BJ (cell line): ENCODE measurements around the gene DDX23. TPM values are rescaled to one million over a fixed set of nuclear protein-coding genes. Genes with fewer than 3 reads are reported as not detected.

Experiments used
- CTCF ChIA-PET: fragments of 350-600 bp; formaldehyde crosslinking; extraction: SDS; loops from one replicate; lab custom pipeline; 2021; ENCODE audit warnings: antibody characterized with exemption, inconsistent platforms; lab: Yijun Ruan, JAX
- POLR2A ChIA-PET: fragments of 300-600 bp; sonication (Branson Sonifier 250); formaldehyde crosslinking; extraction: SDS; loops from one replicate; lab custom pipeline; 2021; ENCODE audit warnings: antibody characterized with exemption; lab: Charles Lee
- DNase-seq: peaks from one replicate; pipeline ENCODE4 v3.0.0-alpha.2; 2011; ENCODE audit warnings: low read depth
- H3K27me3 ChIP-seq: 2 replicates; pipeline ENCODE4 v1.6.0; 2011; ENCODE audit warnings: low read length; ENCODE audit not compliant: control insufficient read depth, insufficient read depth
- H3K36me3 ChIP-seq: 2 replicates; pipeline ENCODE4 v1.5.1; 2011; ENCODE audit warnings: low read length; ENCODE audit not compliant: control insufficient read depth, insufficient read depth
- H3K4me3 ChIP-seq: 2 replicates; pipeline ENCODE4 v1.5.1; 2011; ENCODE audit warnings: low read depth, mild to moderate bottlenecking, control low read depth, low read length
- polyA plus RNA-seq: library from polyadenylated mRNA; depleted of rRNA; stranded (reverse); fragments of >200 nt; gene quantifications from 2 replicates; pipeline ENCODE4 v1.2.3, GENCODE V29; 2011
- TF ChIP-seq, protein P1 (sequence below): IDR thresholded peaks from 2 replicates; pipeline ENCODE4 v1.5.1; 2011; ENCODE audit warnings: low read depth, mild to moderate bottlenecking, control low read depth, inconsistent platforms, low read length, moderate library complexity; ENCODE audit not compliant: insufficient read depth

The DDX23 gene
- polyA plus RNA-seq, 1 experiment = 59.4 TPM

DNA sequence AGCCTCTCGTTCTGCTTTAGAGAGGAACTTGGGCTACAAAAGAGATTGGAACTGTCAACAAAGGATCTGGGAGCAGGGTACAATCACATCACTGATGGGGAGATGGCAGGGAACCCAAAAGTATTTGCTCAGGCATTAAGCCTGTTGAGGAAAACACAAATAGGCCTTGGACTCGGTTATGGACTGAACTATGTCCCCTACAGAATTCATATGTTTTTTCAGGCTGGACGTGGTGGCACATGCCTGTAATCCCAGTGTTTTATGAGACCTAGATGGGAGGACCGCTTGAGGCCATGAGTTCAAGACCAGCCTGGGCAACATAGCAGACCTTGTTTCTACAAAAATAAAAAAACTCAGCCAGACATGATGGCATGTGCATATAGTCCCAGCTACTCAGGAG lies 13.9 kb downstream of the DDX23 start:
- H3K27me3 ChIP-seq = no peaks in the 10 kb centered on the region
- TF ChIP-seq, protein P1, sequence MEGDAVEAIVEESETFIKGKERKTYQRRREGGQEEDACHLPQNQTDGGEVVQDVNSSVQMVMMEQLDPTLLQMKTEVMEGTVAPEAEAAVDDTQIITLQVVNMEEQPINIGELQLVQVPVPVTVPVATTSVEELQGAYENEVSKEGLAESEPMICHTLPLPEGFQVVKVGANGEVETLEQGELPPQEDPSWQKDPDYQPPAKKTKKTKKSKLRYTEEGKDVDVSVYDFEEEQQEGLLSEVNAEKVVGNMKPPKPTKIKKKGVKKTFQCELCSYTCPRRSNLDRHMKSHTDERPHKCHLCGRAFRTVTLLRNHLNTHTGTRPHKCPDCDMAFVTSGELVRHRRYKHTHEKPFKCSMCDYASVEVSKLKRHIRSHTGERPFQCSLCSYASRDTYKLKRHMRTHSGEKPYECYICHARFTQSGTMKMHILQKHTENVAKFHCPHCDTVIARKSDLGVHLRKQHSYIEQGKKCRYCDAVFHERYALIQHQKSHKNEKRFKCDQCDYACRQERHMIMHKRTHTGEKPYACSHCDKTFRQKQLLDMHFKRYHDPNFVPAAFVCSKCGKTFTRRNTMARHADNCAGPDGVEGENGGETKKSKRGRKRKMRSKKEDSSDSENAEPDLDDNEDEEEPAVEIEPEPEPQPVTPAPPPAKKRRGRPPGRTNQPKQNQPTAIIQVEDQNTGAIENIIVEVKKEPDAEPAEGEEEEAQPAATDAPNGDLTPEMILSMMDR = no peak
- POLR2A ChIA-PET = no interaction called here
- DNase-seq = no peak
- CTCF ChIA-PET = interaction anchor here (1.3 kb wide), 1 partner anchor 15 kb away, joined by 5 read pairs; no protein-coding TSS in a partner anchor
- peaks cover 37% of the 10 kb centered on the region for H3K36me3 ChIP-seq
- H3K4me3 ChIP-seq = no peak overlapping the region

DNA sequence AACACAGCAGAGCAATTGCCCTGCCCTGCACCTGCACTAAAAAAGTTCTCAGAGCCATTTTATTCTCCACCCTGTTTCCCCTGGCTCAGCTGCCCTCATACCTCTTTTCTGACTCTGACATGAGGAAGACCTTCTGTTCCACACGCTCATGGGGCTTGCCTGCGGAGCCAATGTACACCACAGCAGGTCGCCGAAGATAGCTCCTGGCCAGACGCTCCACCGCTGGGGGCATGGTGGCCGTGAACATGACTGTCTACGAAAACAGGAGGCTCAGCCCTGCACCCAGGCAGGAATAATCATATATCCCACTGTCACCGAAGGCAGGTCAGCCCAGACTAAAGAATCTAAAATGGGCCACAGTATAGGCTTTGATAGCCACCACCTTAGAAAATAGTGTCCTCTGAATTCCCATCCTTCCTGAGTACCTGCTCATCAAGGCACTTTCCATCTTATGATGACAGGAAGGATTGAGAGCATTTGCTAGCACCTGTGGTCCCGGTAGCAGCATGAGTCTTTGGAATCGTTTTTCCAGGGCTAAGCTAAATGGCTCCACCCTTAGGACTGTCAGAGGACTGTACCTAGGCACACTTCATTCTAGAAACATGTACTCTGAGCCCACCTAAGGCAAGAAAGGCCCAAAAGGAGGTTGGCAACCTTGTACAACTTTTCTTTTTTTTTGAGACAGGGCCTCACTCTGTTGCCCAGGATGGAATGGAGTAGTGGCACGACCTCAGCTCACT lies 19.5 kb downstream of the DDX23 start:
- no peaks in the 10 kb centered on the region for H3K27me3 ChIP-seq
- TF ChIP-seq, protein P1 = no peak
- H3K36me3 ChIP-seq = peaks cover 57% of the 10 kb centered on the region
- ChIA-PET CTCF (interaction anchor here (0.7 to 4.8 kb wide), 4 partner anchors 18 to 58 kb away, joined by 3 to 18 read pairs (median 4); no protein-coding TSS in a partner anchor), POLR2A (no interaction called here)
- DNase-seq = no peak
- no peak overlapping the region for H3K4me3 ChIP-seq

DNA sequence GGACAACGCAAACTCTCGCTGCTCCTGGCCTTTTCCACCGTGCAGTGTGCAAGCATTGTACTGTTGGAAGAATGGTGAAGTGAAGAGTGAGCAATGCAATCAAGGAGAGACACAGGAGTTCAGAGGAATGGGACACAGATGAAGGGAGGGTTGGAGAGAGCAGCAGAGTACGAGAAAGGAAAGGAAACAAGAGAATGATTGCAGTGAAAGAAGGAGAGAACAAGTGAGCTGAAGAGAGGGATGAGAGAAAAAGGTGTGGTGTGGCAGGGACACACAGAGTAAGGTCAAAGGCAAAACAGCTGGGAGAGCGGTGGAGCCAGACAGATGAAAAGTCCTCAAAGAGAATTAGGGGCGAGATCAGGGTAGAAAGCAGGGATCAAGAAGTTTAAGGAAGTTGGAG lies 20.7 kb downstream of the DDX23 start:
- ChIA-PET CTCF (interaction anchor here (4.8 to 4.9 kb wide), 2 partner anchors 16 to 21 kb away, joined by 17 to 18 read pairs; partner anchors contain the start of gene DDX23), POLR2A (no interaction called here)
- Histone ChIP-seq H3K4me3 (no peak overlapping the region), H3K27me3 (no peaks in the 10 kb centered on the region), H3K36me3 (peaks cover 57% of the 10 kb centered on the region)
- TF ChIP-seq, protein P1 = no peak
- DNase-seq = no peak

DNA sequence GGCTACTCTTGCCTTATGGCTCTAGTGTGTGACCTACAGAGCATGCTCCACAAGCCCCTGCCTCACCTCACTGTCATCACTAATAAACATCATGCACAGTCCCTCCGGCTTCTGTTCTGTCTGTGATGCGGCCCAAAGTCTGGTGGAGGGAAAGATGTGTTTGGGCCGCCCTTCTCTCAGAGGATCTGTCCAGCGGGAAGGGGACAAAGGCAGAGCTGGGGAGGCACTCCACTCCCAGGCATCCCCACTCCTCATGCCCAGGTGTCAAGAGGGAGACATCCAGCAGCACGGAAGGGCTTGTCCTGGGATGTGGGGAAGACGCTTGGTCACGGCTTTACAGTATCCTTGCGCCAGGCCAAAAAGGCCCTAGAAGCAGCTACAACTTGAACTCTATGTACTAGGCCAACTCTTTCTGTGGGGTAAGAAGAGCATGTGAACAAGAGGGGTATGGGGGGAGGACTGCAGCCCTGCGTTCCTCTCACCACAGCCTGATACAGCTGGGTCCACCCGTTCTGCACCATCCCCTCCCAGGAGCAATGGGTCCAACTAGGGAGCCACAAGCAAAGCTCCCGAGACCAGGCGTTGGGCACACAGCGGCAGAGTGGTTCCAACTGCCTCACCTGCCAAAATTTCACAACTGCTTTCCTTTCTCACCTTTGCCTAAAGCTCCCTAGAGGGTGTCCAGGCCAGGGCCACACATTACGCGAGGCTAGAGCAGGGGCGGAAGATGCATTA lies 23.0 kb downstream of the DDX23 start:
- ChIA-PET POLR2A (no interaction called here), CTCF (interaction anchor here (1.2 to 4.9 kb wide), 3 partner anchors 9 to 24 kb away, joined by 4 to 18 read pairs (median 17); partner anchors contain the start of gene DDX23)
- TF ChIP-seq, protein P1 = no peak
- H3K36me3 ChIP-seq = peaks cover 60% of the 10 kb centered on the region
- H3K27me3 ChIP-seq = no peaks in the 10 kb centered on the region
- no peak for DNase-seq
- no peak overlapping the region for H3K4me3 ChIP-seq

DNA sequence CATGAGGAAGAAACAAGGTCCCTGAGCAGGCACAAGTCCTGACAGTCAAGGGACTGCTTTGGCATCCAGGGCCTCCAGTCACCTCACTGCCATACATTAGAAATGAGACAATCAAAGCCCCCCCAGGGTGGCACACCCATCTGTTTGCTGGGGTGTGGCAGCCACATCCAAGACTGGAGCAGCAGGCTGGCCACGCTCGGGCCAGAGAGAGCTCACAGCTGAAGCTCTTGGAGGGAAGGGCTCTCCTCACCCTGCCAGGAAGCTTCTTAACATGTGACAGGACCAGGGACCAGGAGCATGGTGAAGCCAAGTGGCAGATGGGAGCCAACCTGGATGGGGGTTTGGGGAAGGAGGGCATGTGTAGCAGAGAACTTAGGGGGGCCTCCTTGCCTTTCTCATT lies 23.7 kb downstream of the DDX23 start:
- H3K4me3 ChIP-seq = no peak overlapping the region
- ChIA-PET CTCF (interaction anchor here (1.2 to 4.9 kb wide), 3 partner anchors 9 to 24 kb away, joined by 4 to 18 read pairs (median 17); partner anchors contain the start of gene DDX23), POLR2A (no interaction called here)
- peaks cover 63% of the 10 kb centered on the region for H3K36me3 ChIP-seq
- TF ChIP-seq, protein P1 = no peak
- no peaks in the 10 kb centered on the region for H3K27me3 ChIP-seq
- DNase-seq = no peak
